Activated T-helper 1 cell treated with Interleukin-2 at 50 U/mL for 16 hours (primary cell): ENCODE results near the gene SCML1.

ENCODE experiments used
- DNase-seq: peaks from one replicate; pipeline ENCODE4 v3.0.0-alpha.2; 2020; ENCODE audit warnings: low read depth

SCML1 gene, protein sequence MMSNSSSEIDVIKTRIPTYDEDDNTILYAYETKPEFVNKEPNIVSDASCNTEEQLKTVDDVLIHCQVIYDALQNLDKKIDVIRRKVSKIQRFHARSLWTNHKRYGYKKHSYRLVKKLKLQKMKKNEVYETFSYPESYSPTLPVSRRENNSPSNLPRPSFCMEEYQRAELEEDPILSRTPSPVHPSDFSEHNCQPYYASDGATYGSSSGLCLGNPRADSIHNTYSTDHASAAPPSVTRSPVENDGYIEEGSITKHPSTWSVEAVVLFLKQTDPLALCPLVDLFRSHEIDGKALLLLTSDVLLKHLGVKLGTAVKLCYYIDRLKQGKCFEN

DNA sequence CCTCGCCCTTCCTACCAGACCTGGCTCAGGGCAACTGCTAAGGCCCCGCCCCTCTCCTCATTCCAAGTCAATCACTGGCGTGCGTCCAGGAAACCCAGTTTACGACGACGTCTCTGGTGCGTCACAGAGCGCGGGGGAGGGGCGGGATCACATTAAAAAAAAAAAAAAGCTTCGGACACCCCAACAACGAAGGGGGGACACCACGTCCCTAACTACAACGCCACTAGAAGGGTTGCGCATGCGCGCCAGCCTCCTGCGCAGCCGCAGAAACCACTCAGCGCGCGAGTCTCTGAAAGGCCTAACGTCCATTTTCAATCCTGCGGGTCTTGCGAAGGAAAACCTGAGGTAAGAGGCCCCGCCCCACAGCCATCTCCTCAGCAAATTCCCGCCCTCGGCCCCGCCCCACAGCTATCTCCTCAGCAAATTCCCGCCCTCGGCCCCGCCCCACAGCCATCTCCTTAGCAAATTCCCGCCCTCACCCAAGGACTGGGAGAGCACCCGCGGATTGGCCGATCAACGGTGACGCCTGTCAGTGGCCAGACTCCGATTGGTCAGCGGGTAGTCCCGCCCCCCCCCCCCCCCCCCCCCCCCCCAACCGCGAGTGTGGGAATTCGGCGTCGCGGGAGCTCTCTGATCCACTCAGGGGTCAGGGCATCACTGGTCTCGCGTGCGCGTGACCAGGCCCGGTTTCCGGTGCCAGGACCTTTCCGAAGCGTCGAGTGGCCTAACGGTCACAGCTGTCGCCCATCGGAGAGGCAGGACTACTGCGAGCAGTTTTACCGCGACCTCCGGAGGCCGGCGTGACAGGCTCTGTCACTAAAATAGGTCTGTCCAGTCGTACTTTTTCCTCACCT, at the start of gene SCML1:
SCML1 (plus strand) TSS at position 638 of the 854 bp plus-strand sequence. CDS start 6,694 bp downstream, outside the sequence.
- DNase-seq: peak; percentile 74

DNA sequence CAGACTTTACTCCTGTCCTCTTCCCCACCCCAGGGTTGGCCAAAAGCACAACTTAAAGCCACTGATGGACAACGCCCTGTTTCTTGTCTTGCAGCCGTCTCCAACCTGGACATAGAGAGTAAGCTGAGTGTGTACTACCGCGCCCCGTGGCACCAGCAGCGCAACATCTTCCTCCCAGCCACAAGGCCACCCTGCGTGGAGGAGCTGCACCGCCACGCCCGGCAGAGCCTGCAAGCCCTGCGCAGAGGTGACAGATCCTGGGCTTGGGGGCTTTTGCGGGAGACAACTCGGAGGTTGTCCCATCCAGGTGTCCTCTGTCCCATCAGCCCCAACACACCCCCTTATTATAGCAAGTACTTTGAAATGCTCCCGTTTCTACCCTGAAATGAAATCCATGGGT, 49.6 kb upstream of the SCML1 start:
- no peak for DNase-seq

DNA sequence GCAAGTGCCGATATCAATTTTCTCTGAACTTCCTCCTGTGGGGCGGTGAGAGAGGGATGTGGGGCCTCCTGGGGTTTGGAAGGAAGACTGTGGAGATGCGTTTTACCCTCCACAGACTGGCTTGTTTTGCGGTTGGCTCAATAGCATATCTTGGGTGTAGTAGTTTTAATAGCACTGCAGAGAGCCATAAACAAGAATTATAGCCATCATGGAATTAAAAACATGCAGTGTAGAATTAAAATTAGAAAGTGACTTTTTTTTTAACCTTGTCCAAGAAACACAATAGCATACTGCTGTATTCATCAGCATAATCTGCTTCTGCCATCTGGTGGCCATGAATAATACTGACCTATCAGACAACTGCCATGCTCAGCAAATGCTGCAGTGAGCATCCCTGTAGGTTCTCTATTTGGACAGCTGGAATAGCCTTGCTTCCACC, 47.3 kb upstream of the SCML1 start:
- no peak for DNase-seq

DNA sequence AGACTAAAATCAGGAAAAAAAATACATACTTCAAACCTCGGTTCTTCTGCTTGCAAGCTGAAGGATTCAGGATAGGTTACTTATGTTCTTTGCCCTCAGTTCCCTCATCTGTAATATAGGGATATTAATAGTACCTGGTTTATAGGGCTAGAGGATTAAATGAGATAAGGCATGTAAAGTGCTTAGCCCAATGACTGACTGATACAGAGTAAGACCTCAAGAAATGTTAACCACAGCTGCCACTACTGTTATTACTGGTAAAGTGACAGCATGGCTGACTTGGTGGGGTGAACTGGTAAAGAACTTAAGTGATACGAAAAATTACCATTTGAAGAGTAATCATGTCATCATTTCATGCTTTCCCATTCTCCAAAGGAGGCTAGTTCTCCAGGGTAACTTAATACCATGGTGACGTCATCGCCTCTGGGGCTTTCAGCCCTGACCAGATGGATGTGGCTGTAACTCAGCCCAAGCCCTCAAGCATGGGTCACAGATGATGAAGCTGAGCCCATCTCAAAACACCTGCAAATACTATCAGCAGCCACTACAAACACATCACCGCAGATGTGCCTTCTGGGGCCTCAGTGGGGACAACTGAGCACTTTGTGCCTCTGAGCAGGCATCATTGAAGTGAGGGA, 44.5 kb upstream of the SCML1 start:
- no peak for DNase-seq

DNA sequence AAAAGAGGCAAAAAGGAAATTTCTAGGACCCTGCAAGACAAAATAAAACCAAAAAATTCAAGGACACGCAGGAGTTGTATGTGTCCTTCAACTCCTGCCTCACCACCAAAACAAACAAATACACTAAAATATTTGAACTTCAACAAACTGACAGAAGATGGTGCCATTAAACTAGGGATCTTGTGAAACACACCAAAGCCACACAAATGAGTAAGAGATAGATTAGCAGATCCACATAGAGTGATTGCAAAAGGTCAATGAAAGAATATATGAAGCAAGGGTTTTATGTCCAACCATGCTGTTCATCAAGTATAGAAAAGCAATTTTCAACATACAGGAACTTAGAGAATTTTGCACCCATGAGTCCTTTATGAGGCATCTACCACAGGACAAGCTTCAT, 40.1 kb upstream of the SCML1 start:
- DNase-seq: no peak

DNA sequence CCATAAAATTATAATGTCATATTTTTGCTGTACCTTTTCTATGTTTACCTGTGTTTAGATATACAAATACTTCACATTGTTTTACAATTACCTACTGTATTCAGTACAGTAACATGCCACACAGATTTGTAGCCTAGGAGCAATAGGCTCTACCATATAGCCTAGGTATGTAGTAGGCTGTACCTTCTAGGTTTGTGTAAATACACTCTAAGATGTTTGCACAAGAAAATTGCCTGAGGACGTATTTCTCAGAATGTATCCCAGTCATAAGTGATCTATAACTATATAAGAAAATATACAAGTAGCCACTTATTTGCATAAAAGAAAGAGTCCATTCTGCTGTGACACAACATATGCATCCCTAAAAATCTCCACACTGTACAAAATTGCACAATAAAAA, 36.3 kb upstream of the SCML1 start:
- DNase-seq: no peak

DNA sequence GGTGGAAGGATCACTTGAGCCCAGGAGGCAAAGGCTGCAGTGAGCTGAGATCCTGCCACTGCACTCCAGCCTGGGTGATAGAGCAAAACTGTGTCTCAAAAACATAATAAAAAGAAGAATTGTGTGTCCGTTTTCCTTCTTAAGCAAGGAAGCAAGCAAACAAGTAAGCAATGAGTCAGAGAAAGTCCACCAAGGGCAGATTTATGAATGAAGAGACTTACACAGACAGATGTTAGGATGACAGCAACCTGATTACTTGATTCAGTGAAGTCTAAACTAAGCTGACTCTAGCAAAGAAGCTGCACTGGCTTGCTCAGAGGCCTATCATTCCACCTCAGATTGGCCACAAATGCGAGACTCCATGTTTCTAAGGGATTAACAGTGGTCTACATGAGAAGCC, 34.1 kb upstream of the SCML1 start:
- DNase-seq: no peak

DNA sequence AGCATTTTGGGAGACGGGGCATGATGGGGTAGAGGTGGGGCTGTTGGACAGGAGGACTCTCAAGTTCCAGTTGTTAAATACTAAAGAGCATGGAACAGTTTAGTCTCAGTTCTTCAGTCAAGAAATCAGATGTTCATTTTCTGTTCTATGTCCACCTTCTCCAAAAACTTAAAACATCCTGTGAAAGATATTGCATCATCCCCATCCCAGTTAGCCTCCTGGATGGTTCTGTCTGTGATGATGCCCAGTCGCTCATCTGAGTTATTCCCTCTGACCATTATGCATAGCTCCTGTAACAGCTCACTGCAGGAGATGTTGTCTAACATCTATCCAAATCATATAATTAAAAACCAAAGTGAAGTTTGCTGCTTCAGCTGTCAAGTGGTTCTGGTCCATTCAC, 32.1 kb upstream of the SCML1 start:
- no peak for DNase-seq

DNA sequence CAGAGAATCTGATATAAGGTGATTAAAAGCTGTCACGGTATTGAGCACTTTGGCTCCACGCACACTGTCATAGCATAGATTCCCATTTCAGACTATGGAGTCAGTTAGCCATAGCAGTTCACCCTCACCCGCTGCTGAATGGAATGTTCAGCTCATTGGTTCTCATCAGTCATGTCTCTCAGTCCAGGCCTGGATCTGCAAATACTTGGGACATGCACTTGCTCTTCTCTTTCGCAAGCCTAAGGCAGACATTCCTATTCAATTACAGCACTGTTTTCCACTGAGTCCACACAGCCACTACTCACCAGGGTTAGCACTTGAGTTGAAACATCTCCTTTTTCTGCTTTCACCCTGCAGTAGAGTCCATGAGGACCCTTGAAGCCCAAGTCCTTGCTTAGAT, 30.6 kb upstream of the SCML1 start:
- DNase-seq: no peak

DNA sequence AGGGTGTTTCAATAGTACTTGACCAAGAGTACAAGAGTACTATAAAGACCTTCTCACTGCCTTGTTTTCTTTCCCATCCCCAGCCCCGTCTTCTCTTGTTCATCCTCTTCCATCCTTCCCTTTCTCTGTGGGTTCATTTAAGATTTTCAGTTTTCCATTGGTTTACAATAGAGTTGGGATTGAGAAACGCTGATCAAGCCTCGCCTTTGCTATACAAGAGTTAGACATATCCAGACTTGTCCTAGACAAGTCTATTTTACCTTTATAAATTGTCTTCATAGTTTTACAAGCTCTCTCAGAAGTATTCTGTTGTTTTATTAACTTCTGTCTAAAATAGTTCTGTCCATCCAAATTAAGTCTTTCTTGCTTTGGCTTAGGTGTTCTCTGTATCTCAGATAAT, 29.6 kb upstream of the SCML1 start:
- DNase-seq: no peak

DNA sequence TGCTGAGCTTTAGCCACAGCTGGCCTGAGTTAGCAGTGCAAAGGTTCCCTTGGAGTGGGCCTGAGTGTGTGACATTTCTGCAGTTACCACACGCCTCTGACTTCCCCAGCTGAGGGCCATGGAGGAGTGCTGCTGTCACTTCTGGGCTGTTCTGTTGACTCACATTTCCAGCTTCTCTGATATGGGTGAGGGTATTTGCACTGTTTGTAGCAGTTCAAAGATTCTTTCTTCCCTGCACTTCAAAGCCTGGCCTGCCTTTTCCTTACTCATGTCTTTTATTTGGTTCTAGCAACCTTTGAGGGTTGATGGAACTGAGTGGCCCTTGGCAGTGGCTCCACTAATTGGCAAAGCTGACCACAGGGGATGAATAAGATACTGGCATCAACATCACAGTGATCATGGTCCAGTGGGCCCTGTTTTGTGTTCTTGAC, 26.4 kb upstream of the SCML1 start:
- no peak for DNase-seq

DNA sequence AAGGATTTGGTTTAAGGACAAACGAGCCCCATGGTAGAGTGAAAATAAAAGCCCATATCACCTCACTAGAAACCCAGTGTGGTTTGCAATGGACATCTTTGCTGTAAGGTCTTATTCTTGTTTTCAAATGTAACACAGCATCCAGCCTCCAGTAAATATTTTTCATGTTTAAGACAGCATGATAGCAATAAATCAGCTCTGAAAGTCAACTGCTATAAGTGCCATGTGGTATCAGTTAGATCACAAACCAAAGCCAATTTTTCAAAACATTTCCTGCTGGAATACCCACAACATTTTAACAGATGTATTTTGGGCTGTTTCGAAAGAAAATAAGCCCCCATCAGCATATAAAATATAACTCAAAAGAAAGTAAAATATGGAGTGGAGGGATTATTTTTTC, 24.0 kb upstream of the SCML1 start:
- no peak for DNase-seq

DNA sequence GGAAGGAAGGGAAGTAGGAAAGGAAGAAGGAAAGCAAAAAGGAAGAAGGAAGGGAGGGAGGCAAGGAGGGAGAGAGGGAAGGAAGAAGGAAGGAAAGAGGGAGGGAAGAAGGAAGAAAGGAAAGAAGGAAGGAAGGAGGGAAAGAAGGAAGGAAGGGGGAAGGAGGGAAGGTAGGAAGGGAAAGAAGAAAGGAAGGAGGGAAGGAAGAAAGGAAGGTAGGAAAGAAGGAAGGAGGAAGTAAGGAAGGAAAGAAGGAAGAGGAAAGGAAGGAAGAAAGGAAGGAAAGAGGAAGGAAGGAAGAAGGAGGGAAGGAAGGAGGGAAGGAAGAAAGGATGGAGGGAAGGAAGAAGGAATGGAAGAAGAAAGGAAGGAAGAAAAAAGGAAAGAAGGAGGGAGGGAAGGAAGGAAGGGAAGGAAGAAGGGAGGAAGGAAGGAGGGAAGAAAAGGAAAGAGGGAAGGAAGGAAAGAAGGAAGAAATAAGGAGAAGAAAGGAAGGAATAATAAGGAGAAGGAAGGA, 18.6 kb upstream of the SCML1 start:
- no peak for DNase-seq

DNA sequence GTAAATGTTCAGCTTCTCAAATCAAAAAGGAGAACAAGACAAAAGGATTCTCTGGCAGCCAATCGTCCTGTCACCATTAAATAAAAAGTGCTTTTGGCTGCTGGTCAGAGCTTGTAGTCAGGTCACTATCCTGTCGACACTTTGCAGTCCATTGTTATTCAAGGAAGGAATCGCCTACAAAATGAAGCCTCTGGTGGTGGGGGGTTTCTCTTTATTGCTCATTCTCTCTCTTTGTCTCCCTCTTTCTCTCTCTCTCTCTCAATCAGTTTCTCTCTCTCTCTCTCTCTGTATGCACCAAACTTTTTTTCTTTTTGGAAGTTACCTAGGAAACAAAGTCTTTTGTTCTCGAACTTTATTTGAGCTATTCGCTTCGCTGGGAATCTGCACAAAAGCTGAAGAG, 17.6 kb upstream of the SCML1 start:
- DNase-seq: no peak

DNA sequence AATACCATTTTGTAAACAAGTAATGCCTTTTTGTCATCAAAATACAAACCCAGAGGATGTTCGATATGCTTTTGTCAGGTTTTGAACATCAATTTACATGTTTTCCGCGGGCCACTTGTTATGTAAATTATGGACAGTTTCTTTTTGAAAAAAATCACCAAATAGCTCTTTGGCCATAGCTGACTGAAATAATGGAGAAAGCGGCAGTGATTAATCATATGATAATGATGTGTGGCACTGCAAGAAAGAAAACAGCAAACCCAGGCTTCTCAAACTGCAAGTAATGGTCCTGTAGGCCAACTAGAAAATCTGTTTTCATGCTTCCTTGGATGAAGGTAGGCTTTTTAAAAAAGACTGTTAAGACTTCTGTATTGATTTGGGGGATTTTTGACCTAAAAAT, 15.6 kb upstream of the SCML1 start:
- no peak for DNase-seq

DNA sequence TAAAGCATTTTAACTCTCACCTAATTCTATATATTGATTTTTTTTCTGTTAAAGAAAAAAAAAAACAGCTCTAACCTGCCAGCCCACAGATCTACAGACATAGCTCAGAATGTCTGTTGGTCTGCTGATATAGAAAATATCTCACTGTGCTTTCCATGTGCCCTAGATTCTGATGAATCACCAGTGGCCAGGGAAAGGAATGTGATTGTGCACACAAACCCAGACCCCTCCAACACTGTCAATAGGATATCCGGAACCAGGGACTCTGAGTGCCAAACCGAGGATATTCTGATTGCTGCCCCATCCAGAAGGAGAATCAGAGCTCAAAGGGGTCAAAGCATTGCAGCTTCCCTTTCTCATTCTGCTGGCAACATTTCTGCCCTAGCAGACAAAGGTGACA, 12.1 kb upstream of the SCML1 start:
- no peak for DNase-seq

DNA sequence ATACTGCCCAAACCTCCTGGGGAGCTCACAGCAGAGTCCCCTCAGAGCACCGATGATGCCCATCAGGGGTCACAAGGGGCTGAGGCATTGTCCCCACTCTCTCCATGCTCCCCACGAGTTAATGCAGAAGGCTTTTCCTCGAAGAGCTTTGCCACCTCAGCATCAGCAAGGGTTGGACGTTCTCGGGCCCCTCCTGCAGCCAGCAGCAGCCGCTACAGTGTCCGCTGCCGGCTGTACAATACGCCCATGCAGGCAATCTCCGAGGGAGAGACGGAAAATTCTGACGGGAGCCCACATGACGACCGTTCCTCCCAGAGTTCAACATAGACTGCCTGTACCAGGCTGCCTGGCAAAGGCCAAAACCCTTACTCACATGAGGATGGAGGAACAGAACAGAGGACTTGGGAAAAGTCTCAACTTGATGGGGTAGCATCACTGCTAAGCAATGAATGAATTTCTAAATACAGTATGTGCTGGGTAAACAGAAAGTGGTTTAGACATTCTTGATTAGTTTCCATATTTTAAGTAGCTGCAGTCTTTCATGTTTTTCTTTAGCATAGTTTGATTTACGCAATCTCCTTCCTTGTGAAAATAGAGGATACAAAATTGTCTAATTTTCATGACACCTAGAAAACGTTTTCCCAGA, 5.0 kb upstream of the SCML1 start:
- DNase-seq: no peak

DNA sequence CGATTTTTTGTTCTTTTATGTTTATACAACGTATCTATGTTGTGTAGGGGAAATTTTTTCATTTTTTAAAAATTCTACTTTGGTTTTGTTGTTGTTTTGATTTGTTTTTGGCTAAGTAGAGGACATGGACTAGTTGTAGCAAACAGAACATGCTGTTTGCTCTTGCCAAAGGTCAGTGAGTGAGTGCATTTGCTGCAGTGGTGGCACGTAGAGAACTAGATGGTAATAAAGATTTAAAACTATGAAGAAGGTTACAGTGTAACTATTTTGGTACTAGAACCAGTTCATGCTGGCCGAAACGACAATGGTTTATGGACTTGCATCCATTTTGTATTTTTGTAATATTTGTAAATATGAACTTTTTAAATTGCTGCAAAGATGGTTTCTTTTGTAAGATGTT, 1.9 kb upstream of the SCML1 start:
- DNase-seq: no peak

DNA sequence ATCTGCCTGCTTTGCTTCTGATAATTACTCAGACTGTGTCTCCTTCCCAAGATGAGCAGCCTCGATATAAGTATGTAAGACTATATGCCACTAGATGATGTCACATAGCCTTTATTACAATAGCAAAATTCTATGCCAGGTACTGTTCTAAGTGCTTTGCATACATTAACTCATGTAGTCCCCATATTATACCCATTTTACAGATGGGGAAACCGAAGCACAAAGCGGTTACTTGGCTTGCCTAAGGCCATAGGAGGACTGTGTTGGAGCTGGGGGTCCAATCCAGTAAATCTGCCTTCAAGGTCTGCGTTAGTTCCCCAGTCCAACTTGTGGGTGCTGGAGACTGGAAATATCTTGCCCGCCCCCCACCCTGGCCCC, 826 bp upstream of the SCML1 start:
- no peak for DNase-seq

DNA sequence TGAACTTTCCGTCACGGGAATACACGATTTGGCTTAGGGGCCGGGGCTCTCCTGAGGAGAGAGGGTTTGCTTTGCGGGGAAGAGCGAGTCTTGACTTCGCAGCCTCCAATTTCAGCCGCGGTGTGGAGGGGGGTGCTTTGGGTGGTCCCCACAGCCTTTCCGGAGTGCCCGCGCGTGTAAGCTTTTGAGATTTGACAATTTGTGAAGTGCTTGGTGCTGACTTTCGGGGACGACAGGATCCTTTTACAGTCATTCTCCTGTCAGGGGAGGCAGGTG, 355 bp downstream of the SCML1 start:
- peak; percentile 3 for DNase-seq

DNA sequence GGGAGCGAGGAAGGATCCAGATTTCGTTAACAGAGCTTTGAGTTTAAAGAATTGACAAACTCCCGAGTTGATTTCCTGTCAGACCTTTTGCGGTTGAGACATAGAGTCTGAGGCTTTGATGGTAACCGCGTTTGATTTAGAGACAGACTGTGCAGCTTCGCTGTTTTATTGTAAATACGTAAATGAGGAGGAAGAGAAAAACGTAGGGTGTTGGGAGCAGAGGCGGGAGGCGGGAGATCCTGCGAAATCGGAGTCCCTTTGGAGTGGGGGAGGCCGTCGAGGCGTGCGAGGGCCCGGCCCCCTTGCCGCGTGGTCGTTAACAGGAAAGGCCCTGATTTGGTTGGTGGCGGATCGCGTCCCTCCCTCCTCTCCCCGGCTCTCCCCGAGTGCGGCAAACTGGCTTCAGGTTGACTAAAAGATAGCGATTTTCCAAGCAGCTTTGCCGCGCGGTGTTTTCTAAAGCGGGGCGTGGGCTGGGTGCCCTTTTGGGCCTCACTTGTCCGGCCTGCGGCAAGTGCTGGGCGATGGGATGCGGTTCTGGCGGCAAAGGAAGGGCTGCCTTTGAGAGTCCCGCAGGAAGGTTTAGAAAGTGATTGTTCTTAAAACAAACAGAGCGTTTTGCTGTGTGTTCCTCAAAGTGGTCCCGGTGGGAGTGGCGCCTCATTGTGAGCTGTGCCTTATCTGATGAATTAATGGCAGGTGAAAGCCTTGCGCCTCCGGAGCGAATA, 857 bp downstream of the SCML1 start:
- DNase-seq: peak; percentile 3
